Endothelial cell (in vitro differentiated cells): ENCODE data around the gene MAU2. TPM values are rescaled to one million over a fixed set of nuclear protein-coding genes. Genes with fewer than 3 reads are reported as not detected.

ENCODE experiments used
- DNase-seq: peaks from one replicate; pipeline ENCODE4 v3.0.0; 2021; ENCODE audit warnings: low spot score
- H3K27ac Mint-ChIP-seq: one replicate; pipeline ENCODE4 v1.8.0; 2021; ENCODE audit warnings: mixed read lengths, inconsistent platforms; ENCODE audit not compliant: unreplicated experiment
- H3K27me3 Mint-ChIP-seq: one replicate; pipeline ENCODE4 v1.8.0; 2021; ENCODE audit warnings: mild to moderate bottlenecking, moderate library complexity, mixed read lengths, inconsistent platforms; ENCODE audit not compliant: unreplicated experiment
- H3K36me3 Mint-ChIP-seq: one replicate; pipeline ENCODE4 v1.8.0; 2021; ENCODE audit warnings: mild to moderate bottlenecking, low read depth, mixed read lengths, inconsistent platforms; ENCODE audit not compliant: unreplicated experiment
- H3K4me1 Mint-ChIP-seq: one replicate; pipeline ENCODE4 v1.8.0; 2021; ENCODE audit warnings: mild to moderate bottlenecking, mixed read lengths, inconsistent platforms; ENCODE audit not compliant: unreplicated experiment
- H3K4me3 Mint-ChIP-seq: one replicate; pipeline ENCODE4 v1.8.0; 2021; ENCODE audit warnings: mild to moderate bottlenecking, mixed read lengths, inconsistent platforms; ENCODE audit not compliant: unreplicated experiment
- H3K9me3 Mint-ChIP-seq: one replicate; pipeline ENCODE4 v1.8.0; 2021; ENCODE audit warnings: mixed read lengths, inconsistent platforms; ENCODE audit not compliant: unreplicated experiment
- total RNA-seq: library from RNA; stranded (reverse); fragmentation: NEBNext Ultra II Directional; extraction: Animal tissue kit (Norgen Biotek cat#: 25700); gene quantifications from one replicate; pipeline ENCODE4 v1.2.1, GENCODE V29; 2021; ENCODE audit not compliant: unreplicated experiment
- TF ChIP-seq, protein P1 (sequence below): fragments of 200-600 bp; sonication (generic); IDR thresholded peaks from one replicate; pipeline ENCODE4 v1.5.0; 2021; ENCODE audit warnings: antibody characterized with exemption; ENCODE audit not compliant: unreplicated experiment

The MAU2 gene
- total RNA-seq, 1 donor from 2014 or later: 49.3 TPM

DNA sequence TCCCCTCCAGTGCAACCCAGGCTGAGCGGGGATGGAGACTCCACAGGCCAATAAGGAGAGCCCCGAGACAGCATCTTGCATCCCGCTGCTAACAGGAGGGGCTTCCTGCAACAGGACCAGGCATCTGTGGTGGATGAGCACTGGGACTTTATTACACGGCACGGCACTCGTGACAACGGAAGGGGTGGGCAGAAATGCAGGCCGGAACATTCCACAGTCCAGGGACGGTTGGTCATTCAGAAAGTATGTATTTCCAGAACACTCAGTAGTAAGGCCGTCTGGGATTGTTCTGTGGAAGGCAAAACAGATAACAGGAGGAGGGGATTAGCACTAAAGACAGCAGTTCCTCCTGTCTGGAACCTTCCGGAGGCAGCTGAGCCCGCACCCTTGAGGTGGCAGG lies 44.2 kb upstream of the MAU2 start:
- Mint-ChIP-seq H3K4me1 (peaks cover 11% of the 10 kb centered on the region), H3K27me3 (peaks cover 29% of the 10 kb centered on the region), H3K4me3 (peak overlapping the region; percentile 70), H3K36me3 (peaks cover 23% of the 10 kb centered on the region), H3K27ac (no peak overlapping the region), H3K9me3 (no peaks in the 10 kb centered on the region)
- DNase-seq: peak; percentile 1
- TF ChIP-seq, protein P1, sequence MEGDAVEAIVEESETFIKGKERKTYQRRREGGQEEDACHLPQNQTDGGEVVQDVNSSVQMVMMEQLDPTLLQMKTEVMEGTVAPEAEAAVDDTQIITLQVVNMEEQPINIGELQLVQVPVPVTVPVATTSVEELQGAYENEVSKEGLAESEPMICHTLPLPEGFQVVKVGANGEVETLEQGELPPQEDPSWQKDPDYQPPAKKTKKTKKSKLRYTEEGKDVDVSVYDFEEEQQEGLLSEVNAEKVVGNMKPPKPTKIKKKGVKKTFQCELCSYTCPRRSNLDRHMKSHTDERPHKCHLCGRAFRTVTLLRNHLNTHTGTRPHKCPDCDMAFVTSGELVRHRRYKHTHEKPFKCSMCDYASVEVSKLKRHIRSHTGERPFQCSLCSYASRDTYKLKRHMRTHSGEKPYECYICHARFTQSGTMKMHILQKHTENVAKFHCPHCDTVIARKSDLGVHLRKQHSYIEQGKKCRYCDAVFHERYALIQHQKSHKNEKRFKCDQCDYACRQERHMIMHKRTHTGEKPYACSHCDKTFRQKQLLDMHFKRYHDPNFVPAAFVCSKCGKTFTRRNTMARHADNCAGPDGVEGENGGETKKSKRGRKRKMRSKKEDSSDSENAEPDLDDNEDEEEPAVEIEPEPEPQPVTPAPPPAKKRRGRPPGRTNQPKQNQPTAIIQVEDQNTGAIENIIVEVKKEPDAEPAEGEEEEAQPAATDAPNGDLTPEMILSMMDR: no peak

DNA sequence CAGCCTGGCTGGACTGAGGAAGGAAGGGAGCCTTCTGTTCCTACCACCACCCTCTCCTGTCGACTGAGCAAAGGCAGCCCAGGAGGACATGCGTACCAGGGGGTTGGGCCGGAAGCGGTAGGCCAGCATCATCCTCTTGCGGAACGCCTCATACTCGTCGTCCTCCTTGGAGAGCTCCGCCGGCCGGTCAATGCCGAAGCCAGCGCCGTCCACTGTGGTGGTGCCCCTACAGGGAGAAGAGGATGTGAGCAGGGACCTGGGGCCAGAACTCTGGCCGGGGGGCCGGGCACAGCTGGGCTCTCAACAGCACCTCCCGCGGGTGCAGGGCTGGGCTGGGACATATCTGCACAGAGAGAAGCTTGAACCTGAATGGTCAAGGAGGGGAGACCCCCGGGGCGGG lies 43.8 kb upstream of the MAU2 start:
- Mint-ChIP-seq H3K27me3 (peaks cover 28% of the 10 kb centered on the region), H3K4me1 (peaks cover 9% of the 10 kb centered on the region), H3K27ac (no peak overlapping the region), H3K36me3 (peaks cover 21% of the 10 kb centered on the region), H3K4me3 (no peak overlapping the region), H3K9me3 (no peaks in the 10 kb centered on the region)
- peak; percentile 1 for DNase-seq
- TF ChIP-seq, protein P1: no peak

DNA sequence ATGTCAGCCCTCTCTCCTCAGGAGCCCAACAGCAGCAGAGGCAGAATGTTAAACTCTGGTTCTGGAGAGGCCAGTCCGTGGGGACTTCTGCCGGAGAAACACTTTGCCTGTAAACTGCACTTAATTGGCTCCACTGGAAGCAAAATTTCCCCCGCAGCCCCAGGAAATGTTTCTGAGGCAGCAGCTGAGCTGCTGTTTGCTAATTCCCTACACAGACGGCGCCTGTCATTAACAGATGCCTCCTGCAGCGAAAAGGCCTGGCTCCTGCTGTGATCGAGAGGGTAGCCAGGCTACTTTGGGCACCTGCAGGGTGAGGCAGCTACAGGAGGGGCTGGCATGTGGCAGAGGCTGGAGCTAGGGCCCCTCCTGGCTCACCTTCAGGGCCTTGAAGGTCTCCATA lies 42.3 kb upstream of the MAU2 start:
- Mint-ChIP-seq H3K4me1 (peaks cover 4% of the 10 kb centered on the region), H3K4me3 (no peak overlapping the region), H3K27ac (no peak overlapping the region), H3K9me3 (no peaks in the 10 kb centered on the region), H3K36me3 (peaks cover 14% of the 10 kb centered on the region), H3K27me3 (peaks cover 24% of the 10 kb centered on the region)
- TF ChIP-seq, protein P1: no peak
- DNase-seq: no peak

DNA sequence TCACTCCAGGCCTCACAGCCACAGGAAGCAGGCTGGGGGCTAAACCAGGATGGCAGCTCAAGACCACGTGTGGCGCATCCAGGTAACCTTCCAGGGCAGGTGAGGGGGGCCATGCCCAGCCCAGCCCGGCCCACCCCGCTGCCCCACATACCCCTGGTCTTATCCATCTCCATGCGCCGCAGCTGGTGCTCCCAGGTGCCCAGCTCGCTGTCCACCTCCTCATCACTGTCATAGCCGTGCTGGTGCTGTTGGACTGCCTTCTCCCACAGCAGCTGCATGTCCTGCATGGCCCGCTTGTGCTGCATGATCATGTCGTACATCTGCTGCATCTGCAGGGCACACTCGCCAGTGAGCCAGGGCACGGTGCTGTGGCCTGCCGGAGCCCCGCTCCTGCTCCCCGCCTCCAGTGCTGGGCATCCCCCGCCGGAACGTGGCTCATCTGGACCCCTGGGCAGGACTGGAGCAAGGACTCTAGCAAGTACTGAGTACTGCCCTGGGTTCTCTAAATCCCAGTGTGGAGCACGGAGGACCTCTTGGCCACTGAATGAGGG lies 41.5 kb upstream of the MAU2 start:
- no peak for DNase-seq
- Mint-ChIP-seq H3K27ac (no peak overlapping the region), H3K4me1 (no peaks in the 10 kb centered on the region), H3K36me3 (peaks cover 17% of the 10 kb centered on the region), H3K27me3 (peaks cover 17% of the 10 kb centered on the region), H3K4me3 (no peak overlapping the region), H3K9me3 (no peaks in the 10 kb centered on the region)
- TF ChIP-seq, protein P1: no peak

DNA sequence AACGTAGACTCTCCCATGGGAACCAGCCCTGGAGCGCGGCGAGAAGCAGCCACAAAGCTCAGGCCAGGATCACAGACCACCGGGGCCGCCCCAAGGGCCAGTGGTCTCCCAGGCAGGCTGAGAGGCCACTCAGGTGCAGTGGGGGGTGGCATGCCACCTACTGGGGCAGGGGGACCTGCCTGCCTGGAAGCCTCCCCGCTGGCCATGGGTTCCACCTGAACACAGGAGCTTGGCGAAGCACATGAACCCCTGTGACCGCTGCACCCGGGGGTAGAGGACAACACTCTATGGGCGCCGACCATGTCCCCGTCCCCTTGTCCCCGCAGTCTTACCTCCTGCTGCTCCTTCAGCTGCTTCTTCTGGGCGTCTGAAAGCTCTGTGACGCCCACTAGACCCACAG lies 40.8 kb upstream of the MAU2 start:
- Mint-ChIP-seq H3K27ac (no peak overlapping the region), H3K27me3 (peaks cover 15% of the 10 kb centered on the region), H3K36me3 (peaks cover 23% of the 10 kb centered on the region), H3K4me1 (no peaks in the 10 kb centered on the region), H3K9me3 (no peaks in the 10 kb centered on the region), H3K4me3 (peak overlapping the region; percentile 35)
- TF ChIP-seq, protein P1: no peak
- DNase-seq: no peak
